Neural progenitor cell (in vitro differentiated cells): ENCODE results near the gene TMEM50B. TPM values are rescaled to one million over a fixed set of nuclear protein-coding genes. Genes with fewer than 3 reads are reported as not detected.

ENCODE experiments used
- DNase-seq: peaks from one replicate; pipeline ENCODE4 v3.0.0-alpha.2; 2016; ENCODE audit warnings: low spot score
- H2AFZ ChIP-seq: fragments of 200-600 bp; sonication (generic); replicated peaks from 2 replicates; pipeline ENCODE4 v1.6.1; 2016; ENCODE audit warnings: antibody characterized with exemption
- H3F3A ChIP-seq: fragments of 200-600 bp; sonication (generic); 2 replicates; pipeline ENCODE4 v1.6.1; 2016; ENCODE audit warnings: antibody characterized with exemption, low read depth
- H3K27ac ChIP-seq: fragments of 200-600 bp; sonication (generic); 2 replicates; pipeline ENCODE4 v1.5.1; 2016; ENCODE audit warnings: mild to moderate bottlenecking
- H3K27me3 ChIP-seq: fragments of 200-600 bp; sonication (generic); 2 replicates; pipeline ENCODE4 v1.6.1; 2016; ENCODE audit warnings: mild to moderate bottlenecking, moderate library complexity
- H3K36me3 ChIP-seq: fragments of 200-600 bp; sonication (generic); 2 replicates; pipeline ENCODE4 v1.5.1; 2016
- H3K4me1 ChIP-seq: fragments of 200-600 bp; sonication (generic); 2 replicates; pipeline ENCODE4 v1.6.1; 2016; ENCODE audit warnings: mixed run types
- H3K4me2 ChIP-seq: fragments of 200-600 bp; sonication (generic); 2 replicates; pipeline ENCODE4 v1.6.1; 2016
- H3K4me3 ChIP-seq: fragments of 200-600 bp; sonication (generic); 2 replicates; pipeline ENCODE4 v1.5.1; 2016
- H3K79me2 ChIP-seq: fragments of 200-600 bp; sonication (generic); 2 replicates; pipeline ENCODE4 v1.6.1; 2016; ENCODE audit warnings: low read depth
- H3K9ac ChIP-seq: fragments of 200-600 bp; sonication (generic); 2 replicates; pipeline ENCODE4 v1.6.1; 2016
- H3K9me3 ChIP-seq: fragments of 200-600 bp; sonication (generic); 2 replicates; pipeline ENCODE4 v1.5.1; 2016; ENCODE audit warnings: low read depth
- H4K20me1 ChIP-seq: fragments of 200-600 bp; sonication (generic); 2 replicates; pipeline ENCODE4 v1.6.1; 2016; ENCODE audit warnings: low read depth
- H3K27ac Mint-ChIP-seq: 3 replicates; pipeline ENCODE4 v1.8.0; 2021; ENCODE audit warnings: mixed read lengths
- H3K27me3 Mint-ChIP-seq: 2 replicates; pipeline ENCODE4 v1.8.0; 2022; ENCODE audit warnings: low read depth, mild to moderate bottlenecking, inconsistent platforms, moderate library complexity, mixed read lengths; ENCODE audit not compliant: insufficient read depth
- H3K36me3 Mint-ChIP-seq: 3 replicates; pipeline ENCODE4 v1.8.0; 2021; ENCODE audit warnings: mixed read lengths
- H3K4me1 Mint-ChIP-seq: 3 replicates; pipeline ENCODE4 v1.8.0; 2021; ENCODE audit warnings: mixed read lengths
- H3K4me3 Mint-ChIP-seq: 3 replicates; pipeline ENCODE4 v1.8.0; 2021; ENCODE audit warnings: mild to moderate bottlenecking, moderate library complexity, mixed read lengths
- H3K9me3 Mint-ChIP-seq: 3 replicates; pipeline ENCODE4 v1.8.0; 2020; ENCODE audit warnings: mixed read lengths
- CTCF ChIP-seq: fragments of 200-600 bp; sonication (generic); IDR thresholded peaks from 2 replicates; pipeline ENCODE4 v1.5.1; 2017; ENCODE audit warnings: antibody characterized with exemption, mild to moderate bottlenecking
- EZH2 ChIP-seq: fragments of 200-600 bp; sonication (generic); IDR thresholded peaks from 2 replicates; pipeline ENCODE4 v1.6.1; 2017; ENCODE audit warnings: antibody characterized with exemption, mild to moderate bottlenecking, moderate library complexity
- EZH2phosphoT487 ChIP-seq: fragments of 200-600 bp; sonication (generic); IDR thresholded peaks from 2 replicates; pipeline ENCODE4 v1.6.1; 2017; ENCODE audit warnings: antibody characterized with exemption
- total RNA-seq: library from RNA; depleted of rRNA; stranded (reverse); fragments of >200 nt; gene quantifications from 2 replicates; pipeline ENCODE4 v1.2.3, GENCODE V29; 2015; ENCODE audit warnings: low replicate concordance

Gene TMEM50B
- total RNA-seq, 1 donor from 2014 or later = 31.5 TPM

- Histone ChIP-seq H2AFZ (peak overlapping the region; percentile 86), H3F3A (peaks cover 30% of the 10 kb centered on the region), H3K36me3 (no peaks in the 10 kb centered on the region), H3K27ac (peak overlapping the region; percentile 92), H3K9ac (peak overlapping the region; percentile 85), H3K4me1 (peaks cover 9% of the 10 kb centered on the region), H3K4me2 (peak overlapping the region; percentile 84), H3K27me3 (peaks cover 5% of the 10 kb centered on the region), H3K4me3 (peak overlapping the region; percentile 83), H3K9me3 (no peaks in the 10 kb centered on the region), H4K20me1 (peaks cover 11% of the 10 kb centered on the region), H3K79me2 (peaks cover 24% of the 10 kb centered on the region)
- Mint-ChIP-seq H3K27ac (peak overlapping the region; percentile 90), H3K9me3 (no peaks in the 10 kb centered on the region), H3K36me3 (no peaks in the 10 kb centered on the region), H3K4me3 (peak overlapping the region; percentile 95), H3K27me3 (peaks cover 11% of the 10 kb centered on the region), H3K4me1 (peaks cover 16% of the 10 kb centered on the region)
- TF ChIP-seq CTCF (peak; percentile 2), EZH2phosphoT487 (no peak), EZH2 (no peak)
- DNase-seq = no peak
Measured at GRCh38 chr21:33480481-33481103, 818 bp upstream of the TMEM50B start.

- no peaks in the 10 kb centered on the region for H3K36me3 ChIP-seq
- peaks cover 5% of the 10 kb centered on the region for H3K27me3 ChIP-seq
- H3K4me2 ChIP-seq = peak overlapping the region; percentile 84
- peaks cover 16% of the 10 kb centered on the region for H3K4me1 Mint-ChIP-seq
- TF ChIP-seq CTCF (no peak), EZH2 (peak; percentile 24)
- peak; percentile 73 for DNase-seq
- H3K4me1 ChIP-seq = peaks cover 9% of the 10 kb centered on the region
- peaks cover 3% of the 10 kb centered on the region for H3K9me3 Mint-ChIP-seq
- H3K27ac Mint-ChIP-seq = no peak overlapping the region
- peak overlapping the region; percentile 95 for H3K4me3 Mint-ChIP-seq
- peaks cover 30% of the 10 kb centered on the region for H3F3A ChIP-seq
- peak overlapping the region; percentile 83 for H3K4me3 ChIP-seq
- peaks cover 11% of the 10 kb centered on the region for H4K20me1 ChIP-seq
- peak overlapping the region; percentile 84 for H2AFZ ChIP-seq
- H3K79me2 ChIP-seq = peaks cover 27% of the 10 kb centered on the region
- peaks cover 9% of the 10 kb centered on the region for H3K27me3 Mint-ChIP-seq
- H3K9ac ChIP-seq = peak overlapping the region; percentile 90
- peak overlapping the region; percentile 87 for H3K27ac ChIP-seq
- H3K9me3 ChIP-seq = no peaks in the 10 kb centered on the region
- H3K36me3 Mint-ChIP-seq = no peaks in the 10 kb centered on the region
Measured at GRCh38 chr21:33478935-33479678, 667 bp downstream of the TMEM50B start.

GRCh38 chr21:33478182-33478581 is 1.6 kb downstream of the TMEM50B start:
- DNase-seq = no peak
- H3K27ac Mint-ChIP-seq = no peak overlapping the region
- no peak overlapping the region for H3K27ac ChIP-seq

More at GRCh38 chr21:33478182-33478581, 1.6 kb downstream of the TMEM50B start:
- H2AFZ ChIP-seq = peak overlapping the region; percentile 84
- peaks cover 36% of the 10 kb centered on the region for H3K79me2 ChIP-seq
- Mint-ChIP-seq H3K27me3 (peaks cover 9% of the 10 kb centered on the region), H3K9me3 (peaks cover 9% of the 10 kb centered on the region), H3K4me1 (peaks cover 16% of the 10 kb centered on the region), H3K36me3 (peaks cover 3% of the 10 kb centered on the region), H3K4me3 (peak overlapping the region; percentile 95)
- peaks cover 5% of the 10 kb centered on the region for H3K27me3 ChIP-seq
- H3K9me3 ChIP-seq = no peaks in the 10 kb centered on the region
- TF ChIP-seq EZH2phosphoT487 (no peak), CTCF (no peak), EZH2 (no peak)
- H3K4me2 ChIP-seq = peak overlapping the region; percentile 84
- peak overlapping the region; percentile 83 for H3K4me3 ChIP-seq
- peaks cover 30% of the 10 kb centered on the region for H3F3A ChIP-seq
- peaks cover 11% of the 10 kb centered on the region for H4K20me1 ChIP-seq
- no peaks in the 10 kb centered on the region for H3K36me3 ChIP-seq
- H3K4me1 ChIP-seq = peaks cover 9% of the 10 kb centered on the region
- no peak overlapping the region for H3K9ac ChIP-seq
